ELR (cell line): ENCODE results near the gene OBSCN.
A peak's percentile ranks its signal among the peaks of the same experiment; 100 is the strongest.

ENCODE experiments used
- DNase-seq: peaks from one replicate; pipeline ENCODE4 v3.0.0-alpha.2; 2015; ENCODE audit warnings: low read depth

Gene OBSCN

DNA sequence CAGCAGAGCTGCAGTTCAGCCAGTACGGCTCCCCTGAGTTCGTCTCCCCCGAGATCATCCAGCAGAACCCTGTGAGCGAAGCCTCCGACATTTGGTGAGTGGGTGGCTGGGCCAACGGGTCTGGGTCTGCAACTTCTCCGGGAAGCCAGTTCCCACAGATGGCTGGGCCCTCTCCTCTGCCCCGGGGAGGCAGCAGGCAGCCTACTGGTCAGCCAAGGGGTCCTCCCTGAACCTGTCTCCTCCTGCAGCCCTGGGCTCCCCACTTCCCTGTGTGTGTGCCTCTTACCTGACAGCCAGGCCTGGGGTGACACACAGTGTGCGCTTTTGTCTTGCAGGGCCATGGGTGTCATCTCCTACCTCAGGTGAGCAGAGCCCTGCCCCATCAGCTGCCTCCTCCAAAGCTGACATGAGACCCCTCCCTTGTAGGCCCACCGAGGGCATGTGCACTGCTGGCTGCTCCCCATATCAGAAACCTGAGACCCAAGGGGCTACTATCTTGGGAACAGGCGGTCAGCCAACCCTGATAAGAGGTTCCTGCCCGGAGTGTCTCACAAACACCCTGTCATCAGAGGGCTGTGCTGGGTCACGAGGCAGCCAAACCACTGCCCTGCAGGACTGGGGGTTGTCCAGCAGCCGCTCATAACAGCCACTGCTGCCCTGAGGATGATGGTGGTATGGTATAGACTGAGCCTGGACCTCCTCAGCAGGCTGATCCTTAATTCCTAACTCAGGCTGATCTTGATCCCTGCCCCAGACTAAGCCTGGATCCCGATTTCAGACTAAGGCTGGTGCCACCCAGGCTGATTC, 161.2 kb downstream of the OBSCN start:
- no peak for DNase-seq

DNA sequence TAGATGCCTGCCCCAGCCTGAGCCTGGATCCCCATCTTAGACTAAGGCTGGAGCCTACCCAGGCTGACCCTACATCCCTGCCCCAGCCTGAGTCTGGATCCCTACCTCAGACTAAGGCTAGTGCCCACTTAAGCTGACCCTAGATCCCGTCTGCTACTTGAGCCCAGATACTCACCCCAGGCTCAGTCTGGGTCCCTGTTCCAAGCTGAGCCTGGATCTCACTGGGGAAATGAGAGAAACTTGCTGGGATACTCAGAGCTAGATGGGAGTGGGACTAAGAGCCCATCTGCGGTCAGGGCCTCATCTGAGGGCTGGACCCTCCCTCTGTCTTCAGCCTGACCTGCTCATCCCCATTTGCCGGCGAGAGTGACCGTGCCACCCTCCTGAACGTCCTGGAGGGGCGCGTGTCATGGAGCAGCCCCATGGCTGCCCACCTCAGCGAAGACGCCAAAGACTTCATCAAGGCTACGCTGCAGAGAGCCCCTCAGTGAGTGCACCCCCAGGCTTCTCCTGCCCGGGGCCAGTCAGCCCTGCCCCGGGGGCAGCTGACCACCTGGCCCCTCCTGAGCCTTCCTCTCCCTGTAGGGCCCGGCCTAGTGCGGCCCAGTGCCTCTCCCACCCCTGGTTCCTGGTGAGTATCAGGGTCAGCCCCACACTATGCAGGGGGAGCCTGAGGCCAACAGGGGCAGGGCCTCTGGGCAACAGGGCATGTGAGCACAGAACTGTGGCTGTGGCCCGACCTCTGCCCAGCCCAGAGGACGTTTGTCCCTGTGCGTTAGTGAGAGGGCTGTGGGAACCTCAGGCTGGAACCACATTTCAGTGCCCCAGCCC, 162.0 kb downstream of the OBSCN start:
- no peak for DNase-seq

DNA sequence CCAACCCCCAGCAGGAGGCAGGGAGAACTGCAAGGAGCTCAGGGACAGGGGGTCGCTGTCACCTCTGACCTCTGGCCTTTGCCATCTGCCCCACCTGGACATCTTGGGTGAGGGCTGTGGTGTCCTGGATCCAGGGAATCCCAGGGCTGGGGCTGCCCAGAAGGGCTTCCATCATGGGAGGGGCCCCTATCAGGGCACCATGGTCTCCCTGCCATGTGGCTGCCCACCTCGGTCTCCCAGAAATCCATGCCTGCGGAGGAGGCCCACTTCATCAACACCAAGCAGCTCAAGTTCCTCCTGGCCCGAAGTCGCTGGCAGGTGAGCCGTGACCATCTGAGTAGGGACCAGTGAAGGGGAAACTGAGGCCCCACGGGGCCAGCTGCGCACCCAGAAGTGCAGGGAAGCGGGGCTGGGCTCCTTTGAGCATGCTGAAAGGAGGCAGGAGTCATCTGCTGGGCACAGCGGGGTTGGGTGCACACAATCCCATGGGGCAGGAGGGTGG, 162.6 kb downstream of the OBSCN start:
- DNase-seq, result no peak

DNA sequence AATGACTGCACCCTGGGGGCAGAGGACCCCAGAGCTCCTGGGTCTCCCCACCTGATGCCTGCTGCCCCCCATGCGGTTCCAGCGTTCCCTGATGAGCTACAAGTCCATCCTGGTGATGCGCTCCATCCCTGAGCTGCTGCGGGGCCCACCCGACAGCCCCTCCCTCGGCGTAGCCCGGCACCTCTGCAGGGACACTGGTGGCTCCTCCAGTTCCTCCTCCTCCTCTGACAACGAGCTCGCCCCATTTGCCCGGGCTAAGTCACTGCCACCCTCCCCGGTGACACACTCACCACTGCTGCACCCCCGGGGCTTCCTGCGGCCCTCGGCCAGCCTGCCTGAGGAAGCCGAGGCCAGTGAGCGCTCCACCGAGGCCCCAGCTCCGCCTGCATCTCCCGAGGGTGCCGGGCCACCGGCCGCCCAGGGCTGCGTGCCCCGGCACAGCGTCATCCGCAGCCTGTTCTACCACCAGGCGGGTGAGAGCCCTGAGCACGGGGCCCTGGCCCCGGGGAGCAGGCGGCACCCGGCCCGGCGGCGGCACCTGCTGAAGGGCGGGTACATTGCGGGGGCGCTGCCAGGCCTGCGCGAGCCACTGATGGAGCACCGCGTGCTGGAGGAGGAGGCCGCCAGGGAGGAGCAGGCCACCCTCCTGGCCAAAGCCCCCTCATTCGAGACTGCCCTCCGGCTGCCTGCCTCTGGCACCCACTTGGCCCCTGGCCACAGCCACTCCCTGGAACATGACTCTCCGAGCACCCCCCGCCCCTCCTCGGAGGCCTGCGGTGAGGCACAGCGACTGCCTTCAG, 163.3 kb downstream of the OBSCN start:
- DNase-seq, result no peak

DNA sequence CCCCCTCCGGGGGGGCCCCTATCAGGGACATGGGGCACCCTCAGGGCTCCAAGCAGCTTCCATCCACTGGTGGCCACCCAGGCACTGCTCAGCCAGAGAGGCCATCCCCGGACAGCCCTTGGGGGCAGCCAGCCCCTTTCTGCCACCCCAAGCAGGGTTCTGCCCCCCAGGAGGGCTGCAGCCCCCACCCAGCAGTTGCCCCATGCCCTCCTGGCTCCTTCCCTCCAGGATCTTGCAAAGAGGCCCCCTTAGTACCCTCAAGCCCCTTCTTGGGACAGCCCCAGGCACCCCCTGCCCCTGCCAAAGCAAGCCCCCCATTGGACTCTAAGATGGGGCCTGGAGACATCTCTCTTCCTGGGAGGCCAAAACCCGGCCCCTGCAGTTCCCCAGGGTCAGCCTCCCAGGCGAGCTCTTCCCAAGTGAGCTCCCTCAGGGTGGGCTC, 163.9 kb downstream of the OBSCN start:
- no peak for DNase-seq

DNA sequence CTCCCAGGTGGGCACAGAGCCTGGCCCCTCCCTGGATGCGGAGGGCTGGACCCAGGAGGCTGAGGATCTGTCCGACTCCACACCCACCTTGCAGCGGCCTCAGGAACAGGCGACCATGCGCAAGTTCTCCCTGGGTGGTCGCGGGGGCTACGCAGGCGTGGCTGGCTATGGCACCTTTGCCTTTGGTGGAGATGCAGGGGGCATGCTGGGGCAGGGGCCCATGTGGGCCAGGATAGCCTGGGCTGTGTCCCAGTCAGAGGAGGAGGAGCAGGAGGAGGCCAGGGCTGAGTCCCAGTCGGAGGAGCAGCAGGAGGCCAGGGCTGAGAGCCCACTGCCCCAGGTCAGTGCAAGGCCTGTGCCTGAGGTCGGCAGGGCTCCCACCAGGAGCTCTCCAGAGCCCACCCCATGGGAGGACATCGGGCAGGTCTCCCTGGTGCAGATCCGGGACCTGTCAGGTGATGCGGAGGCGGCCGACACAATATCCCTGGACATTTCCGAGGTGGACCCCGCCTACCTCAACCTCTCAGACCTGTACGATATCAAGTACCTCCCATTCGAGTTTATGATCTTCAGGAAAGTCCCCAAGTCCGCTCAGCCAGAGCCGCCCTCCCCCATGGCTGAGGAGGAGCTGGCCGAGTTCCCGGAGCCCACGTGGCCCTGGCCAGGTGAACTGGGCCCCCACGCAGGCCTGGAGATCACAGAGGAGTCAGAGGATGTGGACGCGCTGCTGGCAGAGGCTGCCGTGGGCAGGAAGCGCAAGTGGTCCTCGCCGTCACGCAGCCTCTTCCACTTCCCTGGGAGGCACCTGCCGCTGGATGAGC, 164.5 kb downstream of the OBSCN start:
- DNase-seq, result no peak

DNA sequence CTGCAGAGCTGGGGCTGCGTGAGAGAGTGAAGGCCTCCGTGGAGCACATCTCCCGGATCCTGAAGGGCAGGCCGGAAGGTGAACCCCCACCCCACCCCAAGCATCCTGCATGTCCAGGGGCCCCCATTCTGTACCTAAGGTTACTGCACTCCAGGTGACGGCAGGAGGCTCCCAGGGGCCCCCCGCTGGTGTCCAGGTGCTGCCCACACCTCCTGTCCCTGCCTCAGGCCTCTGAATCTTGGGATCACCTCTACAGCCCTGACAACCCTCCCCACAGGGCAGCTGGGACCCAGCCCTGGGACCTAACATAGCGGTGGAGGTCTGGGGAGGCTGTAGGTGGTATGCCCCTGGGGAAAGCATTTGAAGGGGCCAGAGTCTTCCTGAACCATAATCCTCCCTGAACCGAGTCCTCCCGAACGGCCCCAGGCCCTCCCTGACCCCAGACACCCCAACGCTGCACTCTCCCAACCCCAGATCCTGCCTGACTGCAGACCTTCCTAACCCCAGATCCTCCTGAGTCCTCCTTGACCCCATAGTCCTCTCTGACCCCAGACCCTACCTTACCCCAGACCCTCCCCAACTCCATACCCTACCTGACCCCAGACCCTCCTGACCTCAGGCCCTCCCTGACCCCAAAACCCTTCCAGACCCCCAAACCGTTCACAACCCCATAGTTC, 165.3 kb downstream of the OBSCN start:
- DNase-seq, result no peak

DNA sequence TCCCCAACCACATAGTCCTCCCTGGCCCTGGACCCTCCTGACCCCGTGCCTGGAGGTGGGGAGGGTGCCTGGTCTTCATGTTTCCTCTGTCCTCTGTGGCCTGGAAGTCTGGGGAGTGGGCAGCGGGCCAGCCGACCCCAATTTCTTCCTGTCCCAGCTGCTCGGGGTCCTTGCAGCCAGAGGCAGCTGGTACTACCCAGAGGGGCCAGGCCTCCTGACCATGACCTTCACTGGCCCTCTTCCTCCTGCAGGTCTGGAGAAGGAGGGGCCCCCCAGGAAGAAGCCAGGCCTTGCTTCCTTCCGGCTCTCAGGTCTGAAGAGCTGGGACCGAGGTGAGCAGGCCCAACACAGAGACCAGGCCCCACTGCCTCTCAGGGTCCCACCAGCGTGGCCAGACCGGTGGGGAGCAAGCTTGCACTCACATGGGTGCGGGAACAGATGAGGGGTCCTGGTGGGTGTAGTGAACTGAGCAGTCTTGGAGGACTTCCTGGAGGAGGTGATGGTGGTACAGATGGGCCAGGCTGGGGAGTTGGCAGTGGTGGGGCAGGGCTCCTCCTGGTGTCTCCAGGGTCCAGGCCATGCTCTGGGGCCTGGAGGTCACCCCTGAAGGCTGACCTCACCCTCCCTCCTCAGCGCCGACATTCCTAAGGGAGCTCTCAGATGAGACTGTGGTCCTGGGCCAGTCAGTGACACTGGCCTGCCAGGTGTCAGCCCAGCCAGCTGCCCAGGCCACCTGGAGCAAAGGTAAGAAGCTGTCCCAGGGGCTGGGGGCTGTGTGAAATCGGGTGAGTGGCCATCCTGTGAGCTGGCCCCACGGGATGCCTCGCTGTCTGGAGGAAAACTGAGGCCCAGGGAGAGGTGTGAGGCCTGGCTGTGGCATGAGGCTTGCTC, 166.1 kb downstream of the OBSCN start:
- no peak for DNase-seq

DNA sequence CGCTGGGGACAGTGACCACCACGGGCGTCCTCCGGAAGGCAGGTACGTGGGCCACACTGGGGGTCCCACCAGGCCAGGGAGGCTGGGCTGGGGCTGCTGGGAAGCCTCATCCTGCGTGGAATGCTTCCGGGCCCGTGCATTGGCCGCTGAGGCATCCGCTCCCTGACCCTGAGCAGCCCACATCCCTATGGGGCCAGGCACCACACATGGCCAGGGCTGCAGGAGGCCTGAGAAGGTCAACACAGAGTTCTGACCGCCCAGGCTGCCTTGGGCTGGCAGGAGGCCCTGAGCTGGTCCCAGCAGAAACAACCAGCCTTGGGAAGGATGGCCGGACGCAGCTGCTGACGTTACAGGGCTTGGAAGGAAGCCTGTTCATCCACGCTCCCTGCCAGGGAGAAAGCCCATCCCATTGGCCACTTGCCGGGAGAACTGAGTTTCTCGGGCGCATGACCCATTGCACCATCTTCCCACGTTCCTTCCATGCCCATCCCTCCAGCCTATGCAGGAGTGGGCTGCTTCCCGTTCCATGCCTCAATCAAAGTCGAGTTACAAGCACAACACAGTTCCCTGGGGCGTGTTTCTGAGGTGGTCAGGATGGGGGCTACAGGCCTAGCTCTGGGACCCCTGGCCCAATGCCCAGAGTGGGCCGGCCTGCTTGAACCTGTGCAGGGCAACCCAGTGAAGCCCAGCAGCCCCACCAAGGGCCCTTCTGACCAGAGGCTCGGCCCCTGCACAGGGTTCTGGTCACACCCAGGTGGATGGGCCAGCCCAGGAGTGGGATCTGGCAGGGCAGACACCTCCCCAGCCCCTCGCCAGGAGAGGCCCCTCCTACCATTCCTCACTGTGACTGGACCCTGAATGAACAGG, 167.1 kb downstream of the OBSCN start:
- peak; percentile 38 for DNase-seq

DNA sequence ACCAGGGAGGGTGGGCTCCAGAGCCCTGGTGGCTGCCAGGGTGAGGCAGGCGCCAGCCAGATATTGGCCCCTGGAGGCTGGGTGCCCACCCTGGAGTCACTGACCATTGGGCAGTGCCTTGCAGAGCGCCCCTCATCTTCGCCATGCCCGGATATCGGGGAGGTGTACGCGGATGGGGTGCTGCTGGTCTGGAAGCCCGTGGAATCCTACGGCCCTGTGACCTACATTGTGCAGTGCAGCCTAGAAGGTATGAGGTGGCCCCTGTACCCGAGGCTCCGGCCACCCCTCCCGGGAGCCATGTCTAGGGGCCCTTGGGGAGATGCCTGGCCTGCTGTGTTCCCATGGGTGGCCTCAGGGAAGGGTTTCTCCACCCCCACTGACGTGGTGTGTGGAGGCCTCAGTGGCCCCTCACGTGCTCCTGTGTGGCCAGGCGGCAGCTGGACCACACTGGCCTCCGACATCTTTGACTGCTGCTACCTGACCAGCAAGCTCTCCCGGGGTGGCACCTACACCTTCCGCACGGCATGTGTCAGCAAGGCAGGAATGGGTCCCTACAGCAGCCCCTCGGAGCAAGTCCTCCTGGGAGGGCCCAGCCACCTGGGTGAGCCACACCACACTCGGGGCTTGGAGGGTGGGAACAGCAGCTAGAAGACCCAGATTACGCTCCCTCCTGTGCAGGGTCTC, 167.9 kb downstream of the OBSCN start:
- no peak for DNase-seq

DNA sequence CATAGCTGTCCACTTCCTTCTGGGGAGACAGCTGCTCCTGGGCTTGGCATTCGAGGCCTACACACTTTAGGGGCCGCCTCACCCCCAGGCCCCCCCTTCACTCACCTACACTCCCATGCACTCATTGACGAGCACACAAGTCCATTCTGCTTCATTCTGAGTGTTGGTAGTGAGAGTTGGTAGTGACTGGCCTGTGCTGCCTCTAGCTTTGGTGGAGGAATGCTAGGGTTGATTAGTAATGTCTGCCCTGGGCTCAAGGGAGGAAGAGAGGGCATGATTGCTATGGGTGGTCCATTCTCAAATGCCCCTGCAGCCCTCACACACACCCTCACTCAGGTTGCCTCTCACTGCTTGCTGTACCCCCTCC, 168.4 kb downstream of the OBSCN start:
- DNase-seq, result no peak

DNA sequence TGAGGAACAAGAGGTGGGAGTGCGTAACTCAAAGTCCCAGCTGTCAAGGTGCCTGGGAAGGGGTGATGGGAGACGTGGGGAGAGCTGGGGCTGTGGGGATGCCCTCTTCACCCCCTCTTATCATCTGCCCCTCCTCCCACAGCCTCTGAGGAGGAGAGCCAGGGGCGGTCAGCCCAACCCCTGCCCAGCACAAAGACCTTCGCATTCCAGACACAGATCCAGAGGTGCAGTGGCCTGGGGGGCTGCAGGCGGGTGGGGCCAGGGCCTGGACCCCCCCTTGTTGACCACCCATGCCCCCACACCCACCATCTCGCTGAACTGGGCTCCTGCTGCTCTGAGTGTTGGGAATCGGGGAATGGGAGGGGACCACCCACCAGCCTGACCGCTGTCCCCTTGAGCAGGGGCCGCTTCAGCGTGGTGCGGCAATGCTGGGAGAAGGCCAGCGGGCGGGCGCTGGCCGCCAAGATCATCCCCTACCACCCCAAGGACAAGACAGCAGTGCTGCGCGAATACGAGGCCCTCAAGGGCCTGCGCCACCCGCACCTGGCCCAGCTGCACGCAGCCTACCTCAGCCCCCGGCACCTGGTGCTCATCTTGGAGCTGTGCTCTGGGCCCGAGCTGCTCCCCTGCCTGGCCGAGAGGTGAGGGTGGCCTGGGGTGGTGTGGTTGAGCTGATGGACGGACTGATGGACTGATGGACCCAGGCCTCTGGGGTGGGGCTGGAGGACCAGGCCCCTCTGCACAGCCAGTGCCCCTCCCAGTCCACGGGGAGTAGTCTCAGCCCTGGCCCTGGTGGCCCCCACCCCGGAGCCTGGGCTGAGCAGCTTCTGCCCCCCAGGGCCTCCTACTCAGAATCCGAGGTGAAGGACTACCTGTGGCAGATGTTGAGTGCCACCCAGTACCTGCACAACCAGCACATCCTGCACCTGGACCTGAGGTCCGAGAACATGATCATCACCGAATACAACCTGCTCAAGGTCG, 169.1 kb downstream of the OBSCN start:
- DNase-seq, result no peak

DNA sequence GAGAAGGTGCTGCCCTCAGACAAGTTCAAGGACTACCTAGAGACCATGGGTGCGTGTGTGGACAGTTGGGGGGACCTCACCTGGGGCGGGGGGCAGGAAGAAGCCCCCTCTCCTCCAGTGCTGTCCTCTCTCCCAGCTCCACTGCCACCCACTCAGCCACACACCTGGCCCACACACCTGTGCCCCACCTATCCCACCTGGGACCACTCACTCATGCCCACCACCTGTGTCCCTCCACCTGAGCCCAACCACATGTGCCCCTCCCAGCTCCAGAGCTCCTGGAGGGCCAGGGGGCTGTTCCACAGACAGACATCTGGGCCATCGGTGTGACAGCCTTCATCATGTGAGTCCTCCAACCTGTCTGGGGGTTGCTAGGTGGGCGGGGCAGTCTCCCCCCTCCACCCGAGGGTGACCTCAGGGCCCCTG, 169.8 kb downstream of the OBSCN start:
- no peak for DNase-seq

DNA sequence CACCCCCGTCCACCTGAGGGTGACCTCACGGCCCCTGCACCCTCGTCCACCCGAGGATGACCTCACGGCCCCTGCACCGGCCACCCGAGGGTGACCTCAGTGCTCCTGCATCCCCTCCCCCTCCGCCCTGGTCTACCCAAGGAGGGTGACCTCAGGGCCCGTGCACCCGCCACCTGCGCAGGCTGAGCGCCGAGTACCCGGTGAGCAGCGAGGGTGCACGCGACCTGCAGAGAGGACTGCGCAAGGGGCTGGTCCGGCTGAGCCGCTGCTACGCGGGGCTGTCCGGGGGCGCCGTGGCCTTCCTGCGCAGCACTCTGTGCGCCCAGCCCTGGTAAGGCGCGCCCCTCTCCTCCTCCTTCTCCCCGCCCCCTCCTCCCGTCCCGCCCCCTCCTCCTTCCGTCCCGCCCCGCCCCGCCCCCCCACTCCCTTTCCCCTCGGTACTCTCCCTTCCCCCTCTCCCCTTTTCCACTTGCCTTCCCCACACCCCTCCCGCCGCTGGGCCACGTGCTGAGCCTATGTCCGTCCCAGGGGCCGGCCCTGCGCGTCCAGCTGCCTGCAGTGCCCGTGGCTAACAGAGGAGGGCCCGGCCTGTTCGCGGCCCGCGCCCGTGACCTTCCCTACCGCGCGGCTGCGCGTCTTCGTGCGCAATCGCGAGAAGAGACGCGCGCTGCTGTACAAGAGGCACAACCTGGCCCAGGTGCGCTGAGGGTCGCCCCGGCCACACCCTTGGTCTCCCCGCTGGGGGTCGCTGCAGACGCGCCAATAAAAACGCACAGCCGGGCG, 170.4 kb downstream of the OBSCN start:
- DNase-seq, result peak; percentile 63

DNA sequence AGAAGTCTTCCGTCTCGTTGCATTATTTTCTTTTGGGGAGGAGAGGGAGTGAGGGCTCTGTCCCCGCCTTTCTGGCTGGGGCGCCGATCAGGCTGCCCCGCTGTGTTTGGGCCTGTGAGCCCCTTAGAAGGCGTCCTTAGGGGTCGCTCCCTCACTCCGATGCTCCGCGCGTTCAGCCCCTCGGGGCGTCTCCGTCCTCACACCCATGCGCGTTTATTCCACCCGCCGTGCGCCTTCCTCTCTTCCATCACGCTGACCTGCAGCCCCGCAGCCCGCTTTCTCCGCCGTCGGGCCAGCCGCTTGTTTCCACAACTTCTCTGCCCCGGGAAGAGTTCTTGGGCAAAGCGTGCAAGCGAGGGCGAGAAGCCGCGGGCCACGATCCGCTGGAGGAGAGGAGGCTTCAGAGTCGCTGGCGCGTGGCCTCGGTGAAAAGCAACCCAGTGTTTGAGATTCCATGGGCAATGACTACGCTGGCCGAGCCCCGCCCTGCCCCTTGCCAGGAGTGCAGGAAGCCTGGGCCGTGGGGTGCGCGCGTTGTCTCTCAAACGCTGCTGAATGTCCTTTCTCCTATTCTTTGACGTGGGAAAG, 171.1 kb downstream of the OBSCN start:
- peak; percentile 10 for DNase-seq

DNA sequence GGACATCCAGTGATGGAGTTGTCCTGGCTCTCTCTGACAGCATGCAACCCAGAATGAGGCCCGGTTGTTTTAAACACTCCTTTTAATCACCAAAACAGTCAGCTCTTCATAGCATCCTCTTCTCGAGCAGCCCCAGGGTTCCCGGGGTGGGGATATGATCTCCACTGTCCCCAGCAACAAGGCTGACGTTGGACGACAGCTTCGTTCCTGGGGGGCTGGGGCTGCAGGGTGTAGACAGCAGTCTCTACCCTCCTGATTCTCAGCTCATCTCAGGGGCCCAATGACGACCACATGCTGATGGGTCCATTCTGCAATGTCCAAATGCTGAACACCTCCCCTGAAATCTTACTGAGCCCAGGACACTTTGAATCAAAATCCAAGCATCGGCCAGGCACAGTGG, 171.8 kb downstream of the OBSCN start:
- no peak for DNase-seq
